Progenitor cell of endocrine pancreas (in vitro differentiated cells): Measurements from ENCODE around the gene RNASE12. TPM values are rescaled to one million over a fixed set of nuclear protein-coding genes. Genes with fewer than 3 reads are reported as not detected.
"Not testable (repeated sequence)": the region's sequence is repeated elsewhere in the genome, so short reads cannot be mapped to it uniquely, and the experiment has no call there.

Experiments
- DNase-seq: peaks from one replicate; pipeline ENCODE4 v3.0.0; 2021; ENCODE audit warnings: low spot score; ENCODE audit not compliant: unreplicated experiment
- H3K27ac Mint-ChIP-seq: 2 replicates; pipeline ENCODE4 v1.8.0; 2021; ENCODE audit warnings: mild to moderate bottlenecking, moderate library complexity, mixed read lengths
- H3K27me3 Mint-ChIP-seq: 2 replicates; pipeline ENCODE4 v1.8.0; 2021; ENCODE audit warnings: mixed read lengths
- H3K36me3 Mint-ChIP-seq: 2 replicates; pipeline ENCODE4 v1.8.0; 2022; ENCODE audit warnings: mixed read lengths; ENCODE audit not compliant: insufficient read depth
- H3K4me1 Mint-ChIP-seq: 2 replicates; pipeline ENCODE4 v1.8.0; 2021; ENCODE audit warnings: low read depth, mixed read lengths
- H3K4me3 Mint-ChIP-seq: 2 replicates; pipeline ENCODE4 v1.8.0; 2021; ENCODE audit warnings: low read depth, mild to moderate bottlenecking, moderate library complexity, mixed read lengths
- H3K9me3 Mint-ChIP-seq: 2 replicates; pipeline ENCODE4 v1.8.0; 2021; ENCODE audit warnings: low read depth, mixed read lengths
- CTCF ChIP-seq: fragments of 200-600 bp; sonication (generic); IDR thresholded peaks from one replicate; pipeline ENCODE4 v1.5.0; 2021; ENCODE audit warnings: antibody characterized with exemption, mild to moderate bottlenecking; ENCODE audit not compliant: unreplicated experiment
- total RNA-seq: library from RNA; stranded (reverse); gene quantifications from 2 replicates; pipeline ENCODE4 v1.2.1, GENCODE V29; 2021

The RNASE12 gene
- total RNA-seq, 1 donor from 2014 or later, result not detected

- Mint-ChIP-seq H3K27me3 (peaks cover 71% of the 10 kb centered on the region), H3K9me3 (no peaks in the 10 kb centered on the region), H3K4me3 (no peak overlapping the region), H3K36me3 (no peaks in the 10 kb centered on the region), H3K27ac (no peak overlapping the region), H3K4me1 (peaks cover 14% of the 10 kb centered on the region)
- DNase-seq, result no peak
- no peak for TF ChIP-seq CTCF
Observed at GRCh38 chr14:20623798-20624197, 32.6 kb upstream of the RNASE12 start.

GRCh38 chr14:20622816-20623291, 31.7 kb upstream of the RNASE12 start:
- H3K36me3 Mint-ChIP-seq, result no peaks in the 10 kb centered on the region
- no peak for TF ChIP-seq CTCF
- peaks cover 62% of the 10 kb centered on the region for H3K27me3 Mint-ChIP-seq
- peaks cover 9% of the 10 kb centered on the region for H3K4me1 Mint-ChIP-seq
- H3K4me3 Mint-ChIP-seq, result no peak overlapping the region
- no peak for DNase-seq
- no peaks in the 10 kb centered on the region for H3K9me3 Mint-ChIP-seq
- H3K27ac Mint-ChIP-seq, result no peak overlapping the region

GRCh38 chr14:20620798-20621478, 29.8 kb upstream of the RNASE12 start:
- DNase-seq, result no peak
- Mint-ChIP-seq H3K36me3 (no peaks in the 10 kb centered on the region), H3K27ac (no peak overlapping the region), H3K4me1 (peaks cover 9% of the 10 kb centered on the region), H3K27me3 (peaks cover 43% of the 10 kb centered on the region), H3K4me3 (no peak overlapping the region), H3K9me3 (no peaks in the 10 kb centered on the region)
- no peak for TF ChIP-seq CTCF

GRCh38 chr14:20619688-20620087, 28.5 kb upstream of the RNASE12 start:
- H3K4me1 Mint-ChIP-seq, H3K9me3 Mint-ChIP-seq, H3K27ac Mint-ChIP-seq, H3K36me3 Mint-ChIP-seq, H3K4me3 Mint-ChIP-seq, DNase-seq: not testable (repeated sequence)
- H3K27me3 Mint-ChIP-seq, result peaks cover 30% of the 10 kb centered on the region

GRCh38 chr14:20618271-20618749, 27.1 kb upstream of the RNASE12 start:
- Mint-ChIP-seq H3K9me3 (no peaks in the 10 kb centered on the region), H3K27ac (no peak overlapping the region), H3K4me1 (peaks cover 4% of the 10 kb centered on the region), H3K36me3 (no peaks in the 10 kb centered on the region), H3K4me3 (no peak overlapping the region), H3K27me3 (peaks cover 18% of the 10 kb centered on the region)
- no peak for DNase-seq
- TF ChIP-seq CTCF, result no peak
